Fibroblast of mammary gland (primary cell): Measurements from ENCODE around the gene CBLN3.

Experiments
- DNase-seq: peaks from one replicate; pipeline ENCODE4 v3.0.0-alpha.2; 2010; ENCODE audit warnings: low read depth
- H3K4me3 ChIP-seq: 2 replicates; pipeline ENCODE4 v1.5.1; 2011; ENCODE audit warnings: low read depth, mild to moderate bottlenecking, low read length, moderate library complexity; ENCODE audit not compliant: control insufficient read depth
- TF ChIP-seq, protein P1 (sequence below): conservative IDR thresholded peaks from 2 replicates; pipeline ENCODE4 v1.5.1; 2011; ENCODE audit warnings: low read depth, low read length, inconsistent platforms; ENCODE audit not compliant: control insufficient read depth, insufficient read depth

Gene CBLN3

DNA sequence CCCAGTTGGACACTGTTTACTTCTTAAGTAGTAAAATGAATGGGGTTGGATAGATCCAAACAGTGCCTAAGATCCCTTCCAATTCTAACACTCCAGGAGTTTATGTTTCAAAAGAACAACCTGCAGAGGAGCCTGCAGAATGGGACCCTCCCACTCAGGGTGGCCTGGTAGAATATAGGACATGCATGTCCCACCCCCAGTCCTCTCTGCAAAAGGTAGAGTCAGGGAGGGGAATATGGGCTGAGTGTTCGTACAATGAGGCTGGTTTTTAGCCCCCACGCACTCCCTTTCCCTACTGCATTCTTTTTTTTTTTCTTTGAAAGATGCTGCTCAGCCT is 42.5 kb downstream of the CBLN3 start:
- TF ChIP-seq, protein P1, sequence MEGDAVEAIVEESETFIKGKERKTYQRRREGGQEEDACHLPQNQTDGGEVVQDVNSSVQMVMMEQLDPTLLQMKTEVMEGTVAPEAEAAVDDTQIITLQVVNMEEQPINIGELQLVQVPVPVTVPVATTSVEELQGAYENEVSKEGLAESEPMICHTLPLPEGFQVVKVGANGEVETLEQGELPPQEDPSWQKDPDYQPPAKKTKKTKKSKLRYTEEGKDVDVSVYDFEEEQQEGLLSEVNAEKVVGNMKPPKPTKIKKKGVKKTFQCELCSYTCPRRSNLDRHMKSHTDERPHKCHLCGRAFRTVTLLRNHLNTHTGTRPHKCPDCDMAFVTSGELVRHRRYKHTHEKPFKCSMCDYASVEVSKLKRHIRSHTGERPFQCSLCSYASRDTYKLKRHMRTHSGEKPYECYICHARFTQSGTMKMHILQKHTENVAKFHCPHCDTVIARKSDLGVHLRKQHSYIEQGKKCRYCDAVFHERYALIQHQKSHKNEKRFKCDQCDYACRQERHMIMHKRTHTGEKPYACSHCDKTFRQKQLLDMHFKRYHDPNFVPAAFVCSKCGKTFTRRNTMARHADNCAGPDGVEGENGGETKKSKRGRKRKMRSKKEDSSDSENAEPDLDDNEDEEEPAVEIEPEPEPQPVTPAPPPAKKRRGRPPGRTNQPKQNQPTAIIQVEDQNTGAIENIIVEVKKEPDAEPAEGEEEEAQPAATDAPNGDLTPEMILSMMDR: no peak
- H3K4me3 ChIP-seq: no peak overlapping the region
- DNase-seq: no peak

DNA sequence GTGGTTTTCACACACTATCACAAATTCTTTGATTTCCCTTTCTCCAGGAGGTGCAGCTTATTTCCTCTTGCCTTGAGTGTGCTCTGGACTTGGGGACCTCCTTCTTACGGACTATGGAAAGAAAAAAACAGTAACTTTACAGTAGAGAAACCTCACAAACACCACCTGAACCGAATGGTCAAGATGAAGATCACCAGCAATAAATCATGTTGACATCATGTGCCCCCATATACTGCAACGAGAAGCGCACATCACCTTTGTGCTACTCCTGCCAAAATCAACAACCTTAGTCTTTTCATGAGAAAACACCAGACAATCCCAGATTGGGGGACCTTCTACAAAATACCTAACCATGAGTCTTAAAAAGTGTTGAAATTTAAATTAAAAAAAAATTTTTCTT is 43.9 kb downstream of the CBLN3 start:
- no peak for DNase-seq
- no peak overlapping the region for H3K4me3 ChIP-seq
- TF ChIP-seq, protein P1: no peak

- DNase-seq: no peak
- H3K4me3 ChIP-seq: no peak overlapping the region
- TF ChIP-seq, protein P1: no peak
These were observed 45.3 kb downstream of the CBLN3 start for GRCh38 chr14:24384169-24384568.

GRCh38 chr14:24382064-24382371 is 47.5 kb downstream of the CBLN3 start:
- no peak for DNase-seq
- TF ChIP-seq, protein P1: no peak
- no peak overlapping the region for H3K4me3 ChIP-seq

- TF ChIP-seq, protein P1: no peak
- H3K4me3 ChIP-seq: no peak overlapping the region
- no peak for DNase-seq
These were observed 48.0 kb downstream of the CBLN3 start for GRCh38 chr14:24381363-24382063.

GRCh38 chr14:24379907-24380730 is 49.3 kb downstream of the CBLN3 start:
- no peak for DNase-seq
- no peak overlapping the region for H3K4me3 ChIP-seq
- TF ChIP-seq, protein P1: no peak
